Left forelimb (tissue), 1 donor: ENCODE results near the gene QTRT2.

Experiments used
- DNase-seq: peaks from one replicate; pipeline ENCODE4 v3.0.0-alpha.2; 2018; ENCODE audit warnings: low spot score

The QTRT2 gene

GRCh38 chr3:114078126-114078525 is 21.6 kb downstream of the QTRT2 start:
- no peak for DNase-seq

GRCh38 chr3:114079761-114080160 is 23.2 kb downstream of the QTRT2 start:
- no peak for DNase-seq

- no peak for DNase-seq
Observed at GRCh38 chr3:114080201-114080600, 23.7 kb downstream of the QTRT2 start.

- no peak for DNase-seq
Observed at GRCh38 chr3:114081037-114081436, 24.5 kb downstream of the QTRT2 start.

- DNase-seq: no peak
Observed at GRCh38 chr3:114083112-114083511, 26.6 kb downstream of the QTRT2 start.

- no peak for DNase-seq
Observed at GRCh38 chr3:114086356-114086755, 29.8 kb downstream of the QTRT2 start.

- DNase-seq: no peak
Observed at GRCh38 chr3:114089675-114090074, 33.1 kb downstream of the QTRT2 start.

GRCh38 chr3:114092151-114093015 is 35.8 kb downstream of the QTRT2 start:
- DNase-seq: no peak

- no peak for DNase-seq
Observed at GRCh38 chr3:114093016-114093380, 36.5 kb downstream of the QTRT2 start.

- no peak for DNase-seq
Observed at GRCh38 chr3:114093596-114093995, 37.1 kb downstream of the QTRT2 start.

GRCh38 chr3:114095796-114096195 is 39.3 kb downstream of the QTRT2 start:
- no peak for DNase-seq

GRCh38 chr3:114101101-114101500 is 44.6 kb downstream of the QTRT2 start:
- DNase-seq: no peak

- DNase-seq: no peak
Observed at GRCh38 chr3:114103181-114103580, 46.6 kb downstream of the QTRT2 start.

- no peak for DNase-seq
Observed at GRCh38 chr3:114103858-114104257, 47.3 kb downstream of the QTRT2 start.

- no peak for DNase-seq
Observed at GRCh38 chr3:114104414-114104813, 47.9 kb downstream of the QTRT2 start.

- DNase-seq: no peak
Observed at GRCh38 chr3:114108137-114108536, 51.6 kb downstream of the QTRT2 start.

GRCh38 chr3:114110439-114110838 is 53.9 kb downstream of the QTRT2 start:
- no peak for DNase-seq

- no peak for DNase-seq
Observed at GRCh38 chr3:114111060-114111770, 54.7 kb downstream of the QTRT2 start.

- no peak for DNase-seq
Observed at GRCh38 chr3:114112696-114113095, 56.2 kb downstream of the QTRT2 start.

GRCh38 chr3:114114719-114115118 is 58.2 kb downstream of the QTRT2 start:
- DNase-seq: no peak

- no peak for DNase-seq
Observed at GRCh38 chr3:114115143-114115542, 58.6 kb downstream of the QTRT2 start.

- no peak for DNase-seq
Observed at GRCh38 chr3:114119776-114120175, 63.2 kb downstream of the QTRT2 start.

- no peak for DNase-seq
Observed at GRCh38 chr3:114120211-114120610, 63.7 kb downstream of the QTRT2 start.
